ENCODE results near the gene STIMATE. TPM values are rescaled to one million over a fixed set of nuclear protein-coding genes. Genes with fewer than 3 reads are reported as not detected.

The STIMATE gene
- total and polyA plus RNA-seq, 3 donors from 2014 or later, result 16.7 to 42.9 (median 33.2) TPM

DNA sequence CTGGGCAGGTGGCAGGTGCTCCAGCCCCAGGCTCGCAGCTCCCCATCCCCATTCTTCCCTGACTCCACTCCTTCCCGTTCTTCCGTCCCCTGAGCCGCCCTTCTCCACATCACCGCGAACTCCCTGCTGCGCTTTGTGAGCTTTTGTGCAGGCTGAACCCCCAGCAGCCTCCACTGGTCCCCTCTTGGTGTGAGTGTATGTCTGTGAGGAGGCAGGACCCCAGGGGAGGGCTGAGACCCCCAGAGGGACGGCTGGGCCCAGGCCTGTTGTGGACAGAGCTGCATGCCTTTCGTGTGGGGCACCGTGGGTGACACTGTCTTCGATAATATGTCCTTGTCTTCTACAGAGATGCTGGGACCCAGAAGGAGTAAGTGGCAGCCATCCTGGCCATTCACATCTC, 110.1 kb downstream of the STIMATE start:
- H3K36me3 ChIP-seq (ENCODE audit: low read depth, missing control alignments), result no peaks in the 10 kb centered on the region
- no peaks in the 10 kb centered on the region for H3K9me3 ChIP-seq
- H3K27me3 ChIP-seq, result no peaks in the 10 kb centered on the region
- no peak for DNase-seq
- no peak overlapping the region for H3K27ac ChIP-seq
- no peaks in the 10 kb centered on the region for H3K4me1 ChIP-seq
- TF ChIP-seq, protein P1, sequence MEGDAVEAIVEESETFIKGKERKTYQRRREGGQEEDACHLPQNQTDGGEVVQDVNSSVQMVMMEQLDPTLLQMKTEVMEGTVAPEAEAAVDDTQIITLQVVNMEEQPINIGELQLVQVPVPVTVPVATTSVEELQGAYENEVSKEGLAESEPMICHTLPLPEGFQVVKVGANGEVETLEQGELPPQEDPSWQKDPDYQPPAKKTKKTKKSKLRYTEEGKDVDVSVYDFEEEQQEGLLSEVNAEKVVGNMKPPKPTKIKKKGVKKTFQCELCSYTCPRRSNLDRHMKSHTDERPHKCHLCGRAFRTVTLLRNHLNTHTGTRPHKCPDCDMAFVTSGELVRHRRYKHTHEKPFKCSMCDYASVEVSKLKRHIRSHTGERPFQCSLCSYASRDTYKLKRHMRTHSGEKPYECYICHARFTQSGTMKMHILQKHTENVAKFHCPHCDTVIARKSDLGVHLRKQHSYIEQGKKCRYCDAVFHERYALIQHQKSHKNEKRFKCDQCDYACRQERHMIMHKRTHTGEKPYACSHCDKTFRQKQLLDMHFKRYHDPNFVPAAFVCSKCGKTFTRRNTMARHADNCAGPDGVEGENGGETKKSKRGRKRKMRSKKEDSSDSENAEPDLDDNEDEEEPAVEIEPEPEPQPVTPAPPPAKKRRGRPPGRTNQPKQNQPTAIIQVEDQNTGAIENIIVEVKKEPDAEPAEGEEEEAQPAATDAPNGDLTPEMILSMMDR (IDR thresholded peaks at IDR 0.05), result no peak
- no peak for TF ChIP-seq POLR2A (IDR thresholded peaks at IDR 0.05)
- no peak overlapping the region for H3K4me3 ChIP-seq
- intact Hi-C loops (cut with DNase I; ENCODE audit: low total_unique reads), result no loop called here
- WGBS, 2 donors, result 91 to 92% methylated on average over 10 to 11 of the region's 11 CpGs

Small RNA genes lying within 50 kb of the gene (microRNA-seq; reads per million reads assigned to microRNA genes)
- 0 reads per million in 2 donors for gene MIR8064 (ENCODE audit: borderline number of aligned reads in 2 of 2, borderline replicate concordance in 1 of 2)

Small RNA genes lying within 50 kb of the gene (small RNA-seq; reads per million reads assigned to genes)
- gene MIR8064 (0 reads per million in 2 donors), gene MUSTN1 (0 reads per million in 2 donors)

Other genes with a start within 250 kb of the STIMATE start
- gene PBRM1, start 211.6 kb downstream of the STIMATE start, total RNA-seq, result 100 to 1,000 TPM in 1 of 2 donors, 10 to 100 TPM in 1; 99.8 to 109 TPM
- 28.9 TPM for gene PBRM1, start 211.6 kb downstream of the STIMATE start, polyA plus RNA-seq (ENCODE audit: insufficient read depth, low read depth, low replicate concordance)
- gene GNL3, start 211.5 kb downstream of the STIMATE start, total RNA-seq, result 10 to 100 TPM; 50.6 to 57.7 TPM
- gene GNL3, start 211.5 kb downstream of the STIMATE start, polyA plus RNA-seq (ENCODE audit: insufficient read depth, low read depth, low replicate concordance), result 36.3 TPM
- 100 to 1,000 TPM; 107 to 117 TPM for gene GLT8D1, start 191.8 kb downstream of the STIMATE start, total RNA-seq
- gene GLT8D1, start 191.8 kb downstream of the STIMATE start, polyA plus RNA-seq (ENCODE audit: insufficient read depth, low read depth, low replicate concordance), result 165 TPM
- 100 to 1,000 TPM; 166 to 179 TPM for gene SPCS1, start 191.4 kb downstream of the STIMATE start, total RNA-seq
- 340 TPM for gene SPCS1, start 191.4 kb downstream of the STIMATE start, polyA plus RNA-seq (ENCODE audit: insufficient read depth, low read depth, low replicate concordance)
- gene NEK4, start 126.6 kb downstream of the STIMATE start, total RNA-seq, result 10 to 100 TPM; 66.6 to 70.2 TPM
- 114 TPM for gene NEK4, start 126.6 kb downstream of the STIMATE start, polyA plus RNA-seq (ENCODE audit: insufficient read depth, low read depth, low replicate concordance)
- gene ITIH1, start 119.9 kb downstream of the STIMATE start, total RNA-seq, result 1 to 10 TPM; 1.8 to 3.5 TPM
- 2.9 TPM for gene ITIH1, start 119.9 kb downstream of the STIMATE start, polyA plus RNA-seq (ENCODE audit: insufficient read depth, low read depth, low replicate concordance)
- gene ITIH3, start 102.8 kb downstream of the STIMATE start, total RNA-seq, result 1 to 10 TPM; 5.4 to 6.3 TPM
- 9.9 TPM for gene ITIH3, start 102.8 kb downstream of the STIMATE start, polyA plus RNA-seq (ENCODE audit: insufficient read depth, low read depth, low replicate concordance)
- gene ITIH4, start 66.9 kb downstream of the STIMATE start, total RNA-seq, result 10 to 100 TPM; 16.8 to 19.9 TPM
- 30.2 TPM for gene ITIH4, start 66.9 kb downstream of the STIMATE start, polyA plus RNA-seq (ENCODE audit: insufficient read depth, low read depth, low replicate concordance)
- 1 to 10 TPM; 3.5 to 3.6 TPM for gene MUSTN1, start 62.5 kb downstream of the STIMATE start, total RNA-seq
- 21.7 TPM for gene MUSTN1, start 62.5 kb downstream of the STIMATE start, polyA plus RNA-seq (ENCODE audit: insufficient read depth, low read depth, low replicate concordance)
- gene SFMBT1, start 148.5 kb upstream of the STIMATE start, total RNA-seq, result 100 to 1,000 TPM in 1 of 2 donors, 10 to 100 TPM in 1; 82.4 to 143 TPM
- 158 TPM for gene SFMBT1, start 148.5 kb upstream of the STIMATE start, polyA plus RNA-seq (ENCODE audit: insufficient read depth, low read depth, low replicate concordance)
- gene RFT1, start 232.9 kb upstream of the STIMATE start, total RNA-seq, result 10 to 100 TPM; 27.2 to 33.9 TPM
- gene RFT1, start 232.9 kb upstream of the STIMATE start, polyA plus RNA-seq (ENCODE audit: insufficient read depth, low read depth, low replicate concordance), result 36.8 TPM